Lower leg skin (tissue), 3 donors: ENCODE data around the gene IL18RAP.

Experiments used
- POLR2A ChIP-seq, 2 donors: fragments of 450-650 bp; IDR thresholded peaks; one replicate each; pipeline ENCODE4 v1.6.1; 2016 to 2017; ENCODE audit warnings: antibody characterized with exemption in 2 of 2, mild to moderate bottlenecking in 1 of 2, moderate library complexity in 1 of 2
- TF ChIP-seq, protein P1 (sequence below), 3 donors: fragments of 450-650 bp; IDR thresholded peaks; one replicate each; pipeline ENCODE4 v1.5.1; 2016; ENCODE audit warnings: antibody characterized with exemption in 3 of 3, mild to moderate bottlenecking in 3 of 3, moderate library complexity in 2 of 3

DNA sequence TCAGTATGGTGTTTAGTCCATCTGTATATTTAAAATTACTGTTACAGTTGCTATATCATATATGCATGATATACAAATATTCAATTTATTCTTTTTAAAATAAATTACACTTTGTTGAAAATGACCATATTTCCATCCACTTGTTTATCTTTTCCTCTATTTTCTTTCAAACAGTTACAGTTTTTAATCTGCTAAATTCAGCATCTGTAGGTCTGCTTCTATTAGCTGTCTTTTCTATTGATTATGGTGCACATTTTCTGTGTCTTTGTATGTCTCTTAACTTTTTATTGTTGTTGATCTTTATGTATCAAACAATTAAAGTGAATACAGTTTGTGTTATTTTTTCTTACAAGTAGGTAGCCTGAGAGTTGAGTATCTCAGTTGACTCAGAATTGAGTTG lies 39.2 kb upstream of the IL18RAP start:
- TF ChIP-seq, protein P1, sequence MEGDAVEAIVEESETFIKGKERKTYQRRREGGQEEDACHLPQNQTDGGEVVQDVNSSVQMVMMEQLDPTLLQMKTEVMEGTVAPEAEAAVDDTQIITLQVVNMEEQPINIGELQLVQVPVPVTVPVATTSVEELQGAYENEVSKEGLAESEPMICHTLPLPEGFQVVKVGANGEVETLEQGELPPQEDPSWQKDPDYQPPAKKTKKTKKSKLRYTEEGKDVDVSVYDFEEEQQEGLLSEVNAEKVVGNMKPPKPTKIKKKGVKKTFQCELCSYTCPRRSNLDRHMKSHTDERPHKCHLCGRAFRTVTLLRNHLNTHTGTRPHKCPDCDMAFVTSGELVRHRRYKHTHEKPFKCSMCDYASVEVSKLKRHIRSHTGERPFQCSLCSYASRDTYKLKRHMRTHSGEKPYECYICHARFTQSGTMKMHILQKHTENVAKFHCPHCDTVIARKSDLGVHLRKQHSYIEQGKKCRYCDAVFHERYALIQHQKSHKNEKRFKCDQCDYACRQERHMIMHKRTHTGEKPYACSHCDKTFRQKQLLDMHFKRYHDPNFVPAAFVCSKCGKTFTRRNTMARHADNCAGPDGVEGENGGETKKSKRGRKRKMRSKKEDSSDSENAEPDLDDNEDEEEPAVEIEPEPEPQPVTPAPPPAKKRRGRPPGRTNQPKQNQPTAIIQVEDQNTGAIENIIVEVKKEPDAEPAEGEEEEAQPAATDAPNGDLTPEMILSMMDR (IDR thresholded peaks at IDR 0.05) = no peak
- TF ChIP-seq POLR2A (IDR thresholded peaks at IDR 0.05) = no peak
